Neural progenitor cell (in vitro differentiated cells): ENCODE results near the gene XPR1. TPM values are rescaled to one million over a fixed set of nuclear protein-coding genes. Genes with fewer than 3 reads are reported as not detected.
A peak's percentile ranks its signal among the peaks of the same experiment; 100 is the strongest.

Source experiments
- DNase-seq: peaks from one replicate; pipeline ENCODE4 v3.0.0-alpha.2; 2016; ENCODE audit warnings: low spot score
- H2AFZ ChIP-seq: fragments of 200-600 bp; sonication (generic); replicated peaks from 2 replicates; pipeline ENCODE4 v1.6.1; 2016; ENCODE audit warnings: antibody characterized with exemption
- H3F3A ChIP-seq: fragments of 200-600 bp; sonication (generic); 2 replicates; pipeline ENCODE4 v1.6.1; 2016; ENCODE audit warnings: antibody characterized with exemption, low read depth
- H3K27ac ChIP-seq: fragments of 200-600 bp; sonication (generic); 2 replicates; pipeline ENCODE4 v1.5.1; 2016; ENCODE audit warnings: mild to moderate bottlenecking
- H3K27me3 ChIP-seq: fragments of 200-600 bp; sonication (generic); 2 replicates; pipeline ENCODE4 v1.6.1; 2016; ENCODE audit warnings: mild to moderate bottlenecking, moderate library complexity
- H3K36me3 ChIP-seq: fragments of 200-600 bp; sonication (generic); 2 replicates; pipeline ENCODE4 v1.5.1; 2016
- H3K4me1 ChIP-seq: fragments of 200-600 bp; sonication (generic); 2 replicates; pipeline ENCODE4 v1.6.1; 2016; ENCODE audit warnings: mixed run types
- H3K4me2 ChIP-seq: fragments of 200-600 bp; sonication (generic); 2 replicates; pipeline ENCODE4 v1.6.1; 2016
- H3K4me3 ChIP-seq: fragments of 200-600 bp; sonication (generic); 2 replicates; pipeline ENCODE4 v1.5.1; 2016
- H3K79me2 ChIP-seq: fragments of 200-600 bp; sonication (generic); 2 replicates; pipeline ENCODE4 v1.6.1; 2016; ENCODE audit warnings: low read depth
- H3K9ac ChIP-seq: fragments of 200-600 bp; sonication (generic); 2 replicates; pipeline ENCODE4 v1.6.1; 2016
- H3K9me3 ChIP-seq: fragments of 200-600 bp; sonication (generic); 2 replicates; pipeline ENCODE4 v1.5.1; 2016; ENCODE audit warnings: low read depth
- H4K20me1 ChIP-seq: fragments of 200-600 bp; sonication (generic); 2 replicates; pipeline ENCODE4 v1.6.1; 2016; ENCODE audit warnings: low read depth
- H3K27ac Mint-ChIP-seq: 3 replicates; pipeline ENCODE4 v1.8.0; 2021; ENCODE audit warnings: mixed read lengths
- H3K27me3 Mint-ChIP-seq: 2 replicates; pipeline ENCODE4 v1.8.0; 2022; ENCODE audit warnings: low read depth, mild to moderate bottlenecking, inconsistent platforms, moderate library complexity, mixed read lengths; ENCODE audit not compliant: insufficient read depth
- H3K36me3 Mint-ChIP-seq: 3 replicates; pipeline ENCODE4 v1.8.0; 2021; ENCODE audit warnings: mixed read lengths
- H3K4me1 Mint-ChIP-seq: 3 replicates; pipeline ENCODE4 v1.8.0; 2021; ENCODE audit warnings: mixed read lengths
- H3K4me3 Mint-ChIP-seq: 3 replicates; pipeline ENCODE4 v1.8.0; 2021; ENCODE audit warnings: mild to moderate bottlenecking, moderate library complexity, mixed read lengths
- H3K9me3 Mint-ChIP-seq: 3 replicates; pipeline ENCODE4 v1.8.0; 2020; ENCODE audit warnings: mixed read lengths
- EZH2 ChIP-seq: fragments of 200-600 bp; sonication (generic); IDR thresholded peaks from 2 replicates; pipeline ENCODE4 v1.6.1; 2017; ENCODE audit warnings: antibody characterized with exemption, mild to moderate bottlenecking, moderate library complexity
- EZH2phosphoT487 ChIP-seq: fragments of 200-600 bp; sonication (generic); IDR thresholded peaks from 2 replicates; pipeline ENCODE4 v1.6.1; 2017; ENCODE audit warnings: antibody characterized with exemption
- total RNA-seq: library from RNA; depleted of rRNA; stranded (reverse); fragments of >200 nt; gene quantifications from 2 replicates; pipeline ENCODE4 v1.2.3, GENCODE V29; 2015; ENCODE audit warnings: low replicate concordance
- TF ChIP-seq, protein P1 (sequence below): fragments of 200-600 bp; sonication (generic); IDR thresholded peaks from 2 replicates; pipeline ENCODE4 v1.5.1; 2017; ENCODE audit warnings: antibody characterized with exemption, mild to moderate bottlenecking

XPR1 gene
- total RNA-seq, 1 donor from 2014 or later, result 75.0 TPM

DNA sequence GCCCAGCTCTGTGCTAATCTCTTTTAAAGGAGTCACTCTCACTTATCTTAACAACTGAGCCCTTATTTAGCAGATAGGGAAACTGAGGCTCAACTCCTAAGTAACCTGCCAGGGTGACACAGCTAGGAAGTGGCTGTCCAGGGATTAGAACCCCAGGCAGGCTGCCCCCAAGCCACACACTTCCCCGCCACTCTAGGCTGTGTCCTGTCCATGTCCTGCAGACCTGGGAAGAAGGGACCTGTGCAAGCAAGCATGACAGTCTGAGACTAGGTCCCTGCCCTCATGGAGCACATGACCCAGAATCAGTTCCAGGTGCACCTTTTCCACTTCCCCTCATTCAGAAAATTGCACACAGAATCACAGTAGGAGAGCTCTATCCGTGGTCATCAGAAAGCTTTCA is 293.1 kb downstream of the XPR1 start:
- H3K36me3 ChIP-seq, result no peaks in the 10 kb centered on the region
- H3K9me3 ChIP-seq, result no peaks in the 10 kb centered on the region
- H3K4me1 ChIP-seq, result peaks cover 72% of the 10 kb centered on the region
- no peaks in the 10 kb centered on the region for H3K36me3 Mint-ChIP-seq
- no peaks in the 10 kb centered on the region for H3K9me3 Mint-ChIP-seq
- peaks cover 48% of the 10 kb centered on the region for H3F3A ChIP-seq
- H3K9ac ChIP-seq, result no peak overlapping the region
- H3K4me3 Mint-ChIP-seq, result peak overlapping the region; percentile 19
- peaks cover 10% of the 10 kb centered on the region for H4K20me1 ChIP-seq
- no peak for DNase-seq
- H2AFZ ChIP-seq, result no peak overlapping the region
- peak overlapping the region; percentile 58 for H3K4me2 ChIP-seq
- no peak overlapping the region for H3K4me3 ChIP-seq
- peak overlapping the region; percentile 75 for H3K27ac Mint-ChIP-seq
- TF ChIP-seq EZH2phosphoT487, result no peak
- no peak for TF ChIP-seq EZH2
- TF ChIP-seq, protein P1, sequence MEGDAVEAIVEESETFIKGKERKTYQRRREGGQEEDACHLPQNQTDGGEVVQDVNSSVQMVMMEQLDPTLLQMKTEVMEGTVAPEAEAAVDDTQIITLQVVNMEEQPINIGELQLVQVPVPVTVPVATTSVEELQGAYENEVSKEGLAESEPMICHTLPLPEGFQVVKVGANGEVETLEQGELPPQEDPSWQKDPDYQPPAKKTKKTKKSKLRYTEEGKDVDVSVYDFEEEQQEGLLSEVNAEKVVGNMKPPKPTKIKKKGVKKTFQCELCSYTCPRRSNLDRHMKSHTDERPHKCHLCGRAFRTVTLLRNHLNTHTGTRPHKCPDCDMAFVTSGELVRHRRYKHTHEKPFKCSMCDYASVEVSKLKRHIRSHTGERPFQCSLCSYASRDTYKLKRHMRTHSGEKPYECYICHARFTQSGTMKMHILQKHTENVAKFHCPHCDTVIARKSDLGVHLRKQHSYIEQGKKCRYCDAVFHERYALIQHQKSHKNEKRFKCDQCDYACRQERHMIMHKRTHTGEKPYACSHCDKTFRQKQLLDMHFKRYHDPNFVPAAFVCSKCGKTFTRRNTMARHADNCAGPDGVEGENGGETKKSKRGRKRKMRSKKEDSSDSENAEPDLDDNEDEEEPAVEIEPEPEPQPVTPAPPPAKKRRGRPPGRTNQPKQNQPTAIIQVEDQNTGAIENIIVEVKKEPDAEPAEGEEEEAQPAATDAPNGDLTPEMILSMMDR, result no peak
- H3K27me3 Mint-ChIP-seq, result peaks cover 15% of the 10 kb centered on the region
- H3K27ac ChIP-seq, result no peak overlapping the region
- no peaks in the 10 kb centered on the region for H3K79me2 ChIP-seq
- no peaks in the 10 kb centered on the region for H3K27me3 ChIP-seq
- peaks cover 80% of the 10 kb centered on the region for H3K4me1 Mint-ChIP-seq

GRCh38 chr1:180925471-180926051 is 293.7 kb downstream of the XPR1 start:
- Mint-ChIP-seq H3K4me3 (peak overlapping the region; percentile 19), H3K4me1 (peaks cover 82% of the 10 kb centered on the region), H3K27ac (no peak overlapping the region), H3K9me3 (no peaks in the 10 kb centered on the region), H3K27me3 (peaks cover 19% of the 10 kb centered on the region), H3K36me3 (no peaks in the 10 kb centered on the region)
- Histone ChIP-seq H3K27me3 (no peaks in the 10 kb centered on the region), H4K20me1 (peaks cover 10% of the 10 kb centered on the region), H3K79me2 (no peaks in the 10 kb centered on the region), H3F3A (peaks cover 48% of the 10 kb centered on the region), H3K9ac (no peak overlapping the region), H2AFZ (no peak overlapping the region), H3K36me3 (no peaks in the 10 kb centered on the region), H3K4me2 (peak overlapping the region; percentile 58), H3K9me3 (no peaks in the 10 kb centered on the region), H3K4me1 (peaks cover 72% of the 10 kb centered on the region), H3K27ac (peak overlapping the region; percentile 57), H3K4me3 (no peak overlapping the region)
- peak; percentile 75 for DNase-seq
- no peak for TF ChIP-seq EZH2phosphoT487
- TF ChIP-seq, protein P1, result no peak
- TF ChIP-seq EZH2, result no peak

DNA sequence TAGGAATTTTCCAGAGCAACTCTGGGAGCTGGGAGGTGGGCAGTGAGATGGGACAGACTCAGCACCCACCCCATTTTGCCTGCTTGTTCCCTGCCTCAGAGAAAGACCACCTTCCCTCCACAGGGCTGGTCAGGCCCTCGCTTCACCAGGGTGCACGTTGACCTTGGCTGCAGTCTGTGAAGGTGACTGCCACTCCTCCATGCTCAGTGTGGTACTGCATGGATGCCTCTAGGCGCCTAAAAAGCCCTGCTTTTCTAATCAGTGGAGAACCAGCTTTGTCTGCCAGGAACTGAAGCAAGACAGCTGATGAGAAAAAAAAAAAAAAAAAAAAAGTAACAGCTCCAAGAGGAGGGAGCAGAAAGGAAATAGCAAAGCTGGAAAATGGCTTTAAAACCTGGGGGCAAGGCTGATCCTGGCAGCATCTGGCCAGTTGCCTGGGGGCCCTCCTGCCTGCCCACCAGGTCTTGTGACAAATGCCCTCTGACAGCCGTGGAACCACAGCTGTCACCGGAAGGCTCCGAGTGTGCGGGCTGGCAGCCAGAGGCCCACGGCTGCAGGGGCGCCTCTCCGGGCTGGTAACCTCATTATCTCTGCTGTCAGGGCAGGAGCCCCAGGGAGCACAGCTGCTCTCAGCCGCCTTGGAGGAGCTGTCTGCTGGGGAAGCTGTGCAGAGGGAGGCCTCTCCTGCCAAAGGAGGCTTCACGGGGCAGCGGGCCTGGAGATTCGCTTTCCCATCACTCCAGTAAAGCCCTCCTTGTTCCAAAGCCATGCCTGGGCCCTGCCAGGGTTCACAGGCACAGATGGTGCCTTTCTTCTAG is 294.6 kb downstream of the XPR1 start:
- peaks cover 48% of the 10 kb centered on the region for H3F3A ChIP-seq
- H3K9me3 Mint-ChIP-seq, result no peaks in the 10 kb centered on the region
- H3K27ac ChIP-seq, result peak overlapping the region; percentile 57
- peaks cover 17% of the 10 kb centered on the region for H3K27me3 Mint-ChIP-seq
- H3K4me3 Mint-ChIP-seq, result no peak overlapping the region
- TF ChIP-seq EZH2 (no peak), EZH2phosphoT487 (no peak)
- TF ChIP-seq, protein P1, result no peak
- H3K4me2 ChIP-seq, result peak overlapping the region; percentile 58
- no peaks in the 10 kb centered on the region for H3K36me3 ChIP-seq
- H3K4me1 Mint-ChIP-seq, result peaks cover 84% of the 10 kb centered on the region
- H3K79me2 ChIP-seq, result no peaks in the 10 kb centered on the region
- H3K36me3 Mint-ChIP-seq, result no peaks in the 10 kb centered on the region
- H4K20me1 ChIP-seq, result peaks cover 10% of the 10 kb centered on the region
- H3K27ac Mint-ChIP-seq, result peak overlapping the region; percentile 86
- no peaks in the 10 kb centered on the region for H3K27me3 ChIP-seq
- peaks cover 72% of the 10 kb centered on the region for H3K4me1 ChIP-seq
- H2AFZ ChIP-seq, result no peak overlapping the region
- H3K9ac ChIP-seq, result no peak overlapping the region
- peak; percentile 79 for DNase-seq
- no peaks in the 10 kb centered on the region for H3K9me3 ChIP-seq
- no peak overlapping the region for H3K4me3 ChIP-seq
